ENCODE data around the gene RSAD2. TPM values are rescaled to one million over a fixed set of nuclear protein-coding genes. Genes with fewer than 3 reads are reported as not detected.

Gene RSAD2
- total and polyA plus RNA-seq, 2 donors (not counting 1 experiment from before 2014, with no cell fraction given): 0.81 to 1.5 TPM

- no peaks in the 10 kb centered on the region for H3K36me3 ChIP-seq (replicated peaks in 1 of 2; ENCODE audit: control extremely low read depth in 1 of 2, control insufficient read depth in 1 of 2, extremely low read depth in 1 of 2, insufficient read depth in 2 of 2, low read length in 1 of 2)
- H3K4me1 ChIP-seq (ENCODE audit: control insufficient read depth in 2 of 2, insufficient read depth in 2 of 2, low read length in 2 of 2): peaks cover 8% of the 10 kb centered on the region in 2 donors
- no peak overlapping the region for H3K4me3 ChIP-seq (ENCODE audit: control extremely low read depth in 1 of 5, extremely low read depth in 1 of 5, insufficient read depth in 1 of 5, low read depth in 2 of 5, low read length in 4 of 5)
- peak overlapping the region; percentile 8 for H3K4me2 ChIP-seq (replicated peaks; ENCODE audit: low read depth, low read length, poor library complexity, severe bottlenecking)
- peaks cover 17% of the 10 kb centered on the region for H3K4me1 Mint-ChIP-seq
- H3K79me2 ChIP-seq (ENCODE audit: control insufficient read depth, insufficient read depth, low read length): no peaks in the 10 kb centered on the region
- no peaks in the 10 kb centered on the region for H3K9me3 ChIP-seq (ENCODE audit: control extremely low read depth in 1 of 3, control insufficient read depth in 2 of 3, insufficient read depth in 1 of 3, low read length in 2 of 3)
- no peak for DNase-seq
- no peak overlapping the region for H3K4me3 Mint-ChIP-seq
- no CpG with 5 or more reads among the region's 3 CpGs for WGBS (ENCODE audit: insufficient coverage)
- H3K27ac ChIP-seq (ENCODE audit: low read length in 2 of 2): no peak overlapping the region
- H3K9ac ChIP-seq (ENCODE audit: low read length): no peak overlapping the region
- intact Hi-C loops (cut with micrococcal nuclease): no loop called here
- no peak for TF ChIP-seq EZH2 (IDR thresholded peaks at IDR 0.05; ENCODE audit: borderline replicate concordance, insufficient read depth, low read depth, low read length, poor library complexity, severe bottlenecking)
- no peak for TF ChIP-seq CTCF (IDR thresholded peaks at IDR 0.05)
- ChIA-PET POLR2A (no interaction called here), CTCF (no interaction called here)
- no peaks in the 10 kb centered on the region for H3K27me3 Mint-ChIP-seq
- H3K9me3 Mint-ChIP-seq (ENCODE audit: insufficient read depth): no peaks in the 10 kb centered on the region
- no peak overlapping the region for H2AFZ ChIP-seq (ENCODE audit: insufficient read depth, low read depth, low read length, poor library complexity, severe bottlenecking)
- ATAC-seq (ENCODE audit: low read depth): no peak
- no peak overlapping the region for H3K27ac Mint-ChIP-seq
- no peaks in the 10 kb centered on the region for H3K27me3 ChIP-seq (replicated peaks in 1 of 4; ENCODE audit: control extremely low read depth in 1 of 4, control insufficient read depth in 3 of 4, insufficient read depth in 4 of 4, low read length in 3 of 4)
- H4K20me1 ChIP-seq (ENCODE audit: control insufficient read depth, insufficient read depth, low read length, poor library complexity, severe bottlenecking): no peaks in the 10 kb centered on the region
Observed at GRCh38 chr2:6933911-6934310, 56.3 kb downstream of the RSAD2 start.

- Histone ChIP-seq H3K9me3 (ENCODE audit: control extremely low read depth in 1 of 3, control insufficient read depth in 2 of 3, insufficient read depth in 1 of 3, low read length in 2 of 3) (no peaks in the 10 kb centered on the region), H3K4me1 (ENCODE audit: control insufficient read depth in 2 of 2, insufficient read depth in 2 of 2, low read length in 2 of 2) (peaks cover 8% of the 10 kb centered on the region in 2 donors), H3K27me3 (replicated peaks in 1 of 4; ENCODE audit: control extremely low read depth in 1 of 4, control insufficient read depth in 3 of 4, insufficient read depth in 4 of 4, low read length in 3 of 4) (no peaks in the 10 kb centered on the region), H3K36me3 (replicated peaks in 1 of 2; ENCODE audit: control extremely low read depth in 1 of 2, control insufficient read depth in 1 of 2, extremely low read depth in 1 of 2, insufficient read depth in 2 of 2, low read length in 1 of 2) (no peaks in the 10 kb centered on the region), H3K27ac (ENCODE audit: low read length in 2 of 2) (no peak overlapping the region), H2AFZ (ENCODE audit: insufficient read depth, low read depth, low read length, poor library complexity, severe bottlenecking) (no peak overlapping the region), H3K4me3 (ENCODE audit: control extremely low read depth in 1 of 5, extremely low read depth in 1 of 5, insufficient read depth in 1 of 5, low read depth in 2 of 5, low read length in 4 of 5) (no peak overlapping the region), H3K79me2 (ENCODE audit: control insufficient read depth, insufficient read depth, low read length) (no peaks in the 10 kb centered on the region), H3K9ac (ENCODE audit: low read length) (no peak overlapping the region), H3K4me2 (replicated peaks; ENCODE audit: low read depth, low read length, poor library complexity, severe bottlenecking) (peak overlapping the region; percentile 8), H4K20me1 (ENCODE audit: control insufficient read depth, insufficient read depth, low read length, poor library complexity, severe bottlenecking) (no peaks in the 10 kb centered on the region)
- Mint-ChIP-seq H3K27ac (no peak overlapping the region), H3K4me3 (no peak overlapping the region), H3K9me3 (ENCODE audit: insufficient read depth) (no peaks in the 10 kb centered on the region), H3K4me1 (peaks cover 17% of the 10 kb centered on the region), H3K27me3 (no peaks in the 10 kb centered on the region)
- intact Hi-C loops (cut with micrococcal nuclease): no loop called here
- WGBS (ENCODE audit: insufficient coverage): no CpG with 5 or more reads among the region's 1 CpG
- no peak for ATAC-seq (ENCODE audit: low read depth)
- DNase-seq: no peak
- ChIA-PET POLR2A (no interaction called here), CTCF (no interaction called here)
- TF ChIP-seq CTCF (IDR thresholded peaks at IDR 0.05) (no peak), EZH2 (IDR thresholded peaks at IDR 0.05; ENCODE audit: borderline replicate concordance, insufficient read depth, low read depth, low read length, poor library complexity, severe bottlenecking) (no peak)
Observed at GRCh38 chr2:6934345-6934744, 56.8 kb downstream of the RSAD2 start.
